CD4-positive, alpha-beta memory T cell (primary cell): ENCODE measurements around the gene ANKRD28. TPM values are rescaled to one million over a fixed set of nuclear protein-coding genes. Genes with fewer than 3 reads are reported as not detected.

Experiments used
- CTCF ChIA-PET: fragments of 350-600 bp; sonication (Branson Sonifier 250); formaldehyde crosslinking; loops from one replicate; lab custom pipeline; 2021; ENCODE audit warnings: inconsistent platforms; ENCODE audit not compliant: partially characterized antibody; lab: Charles Lee
- POLR2A ChIA-PET: fragments of 350-600 bp; sonication (Branson Sonifier 250); formaldehyde crosslinking; loops from one replicate; lab custom pipeline; 2021; ENCODE audit not compliant: partially characterized antibody; lab: Charles Lee
- DNase-seq, 5 donors: peaks; one replicate each; pipeline versions ENCODE4 v3.0.0 to v3.0.0-alpha.2; 2020 to 2022; ENCODE audit warnings: mixed read lengths in 1 of 5
- H3K27ac ChIP-seq: one replicate; pipeline ENCODE4 v1.7.0; 2013; ENCODE audit warnings: low read depth, low read length
- H3K27me3 ChIP-seq: 2 replicates; pipeline ENCODE4 v1.7.0; 2013; ENCODE audit warnings: mild to moderate bottlenecking, low read length, moderate library complexity; ENCODE audit not compliant: insufficient read depth
- H3K36me3 ChIP-seq: 2 replicates; pipeline ENCODE4 v1.7.0; 2013; ENCODE audit warnings: mild to moderate bottlenecking, low read length, moderate library complexity; ENCODE audit not compliant: insufficient read depth
- H3K4me1 ChIP-seq: 2 replicates; pipeline ENCODE4 v1.7.0; 2013; ENCODE audit warnings: mild to moderate bottlenecking, low read length, moderate library complexity; ENCODE audit not compliant: insufficient read depth
- H3K4me3 ChIP-seq, 2 donors: one replicate each; pipeline ENCODE4 v1.7.0; 2013; ENCODE audit warnings: low read length in 2 of 2, mild to moderate bottlenecking in 1 of 2
- H3K9me3 ChIP-seq, 2 donors: one replicate each; pipeline ENCODE4 v1.7.0; 2013; ENCODE audit warnings: low read length in 2 of 2, control low read depth in 1 of 2; ENCODE audit not compliant: control insufficient read depth in 1 of 2
- H3K27ac Mint-ChIP-seq, 7 donors: one replicate each; pipeline ENCODE4 v1.8.0; 2020 to 2021; ENCODE audit warnings: mixed read lengths in 7 of 7, mild to moderate bottlenecking in 6 of 7, inconsistent platforms in 3 of 7, moderate library complexity in 3 of 7
- H3K27me3 Mint-ChIP-seq, 2 donors: one replicate each; pipeline ENCODE4 v1.8.0; 2020 to 2021; ENCODE audit warnings: mixed read lengths in 2 of 2
- H3K36me3 Mint-ChIP-seq, 2 donors: one replicate each; pipeline ENCODE4 v1.8.0; 2020 to 2021; ENCODE audit warnings: mixed read lengths in 2 of 2, inconsistent platforms in 1 of 2, mild to moderate bottlenecking in 1 of 2
- H3K4me1 Mint-ChIP-seq, 4 donors: one replicate each; pipeline ENCODE4 v1.8.0; 2020 to 2021; ENCODE audit warnings: mixed read lengths in 4 of 4, mild to moderate bottlenecking in 1 of 4
- H3K4me3 Mint-ChIP-seq, 8 donors: one replicate each; pipeline ENCODE4 v1.8.0; 2020 to 2021; ENCODE audit warnings: mixed read lengths in 8 of 8, mild to moderate bottlenecking in 7 of 8, moderate library complexity in 6 of 8, inconsistent platforms in 3 of 8
- H3K9me3 Mint-ChIP-seq, 8 donors: one replicate each; pipeline ENCODE4 v1.8.0; 2020 to 2021; ENCODE audit warnings: mixed read lengths in 8 of 8, mild to moderate bottlenecking in 5 of 8, inconsistent platforms in 3 of 8, moderate library complexity in 1 of 8
- intact Hi-C: fragments of 100-400 bp; cut with micrococcal nuclease; formaldehyde crosslinking; loops from one replicate; pipeline ENCODE4 v1.15.1; 2023
- polyA plus RNA-seq, 2 donors: library from polyadenylated mRNA; unstranded; fragments of 300-500 nt; fragmentation: Illumina TruSeq; gene quantifications; one replicate each; pipeline ENCODE4 v1.2.3, GENCODE V29; 2021
- total RNA-seq, 2 experiments: library from RNA; stranded (reverse); gene quantifications; one replicate each; pipeline ENCODE4 v1.2.3, GENCODE V29; 2021

Gene ANKRD28
- total and polyA plus RNA-seq, 4 experiments from 2014 or later, result 8.5 to 42.0 (median 27.2) TPM

DNA sequence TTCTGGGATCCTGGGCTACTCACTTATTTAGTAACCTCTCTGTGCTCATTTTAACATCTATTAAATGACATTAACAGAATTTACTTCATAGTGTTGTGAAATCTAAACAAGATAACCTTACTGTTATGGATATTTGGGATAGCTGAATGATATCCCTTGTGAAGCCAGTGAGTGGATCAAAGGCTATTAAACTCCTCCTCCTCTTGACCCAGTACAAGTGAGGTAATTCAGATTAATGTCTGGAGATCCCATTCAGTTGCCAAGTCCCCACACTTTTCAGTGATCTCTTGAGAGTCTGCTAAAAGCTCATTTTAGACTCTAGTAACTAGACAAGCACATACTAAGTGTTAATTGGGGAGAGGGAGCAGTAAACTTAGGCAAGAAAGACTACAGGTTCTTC lies 2.5 kb upstream of the ANKRD28 start:
- peaks cover 82% of the 10 kb centered on the region for H3K4me1 ChIP-seq
- Mint-ChIP-seq H3K4me1 (peaks cover 53 to 95% (median 74%) of the 10 kb centered on the region in 4 donors), H3K27me3 (no peaks in the 10 kb centered on the region), H3K4me3 (peak overlapping the region in 6 of 8 donors; percentile 3 to 80 (median 38)), H3K27ac (peak overlapping the region; percentile 18 to 88 (median 75)), H3K36me3 (peaks cover 0 to 4% of the 10 kb centered on the region in 2 donors), H3K9me3 (peaks cover 0 to 1% (median 0%) of the 10 kb centered on the region in 8 donors)
- CTCF ChIA-PET, result interaction anchor here (1.0 to 7.0 kb wide), 2 partner anchors 9 to 171 kb away, joined by 4 to 90 read pairs; no protein-coding TSS in a partner anchor
- intact Hi-C loops, result no loop called here
- POLR2A ChIA-PET, result interaction anchor here (0.8 to 1.2 kb wide), 2 partner anchors 15 to 174 kb away, joined by 3 read pairs; no protein-coding TSS in a partner anchor
- no peaks in the 10 kb centered on the region for H3K36me3 ChIP-seq
- no peak for DNase-seq
- no peaks in the 10 kb centered on the region for H3K27me3 ChIP-seq
- no peaks in the 10 kb centered on the region for H3K9me3 ChIP-seq
- H3K4me3 ChIP-seq, result no peak overlapping the region
- H3K27ac ChIP-seq, result peak overlapping the region; percentile 3

DNA sequence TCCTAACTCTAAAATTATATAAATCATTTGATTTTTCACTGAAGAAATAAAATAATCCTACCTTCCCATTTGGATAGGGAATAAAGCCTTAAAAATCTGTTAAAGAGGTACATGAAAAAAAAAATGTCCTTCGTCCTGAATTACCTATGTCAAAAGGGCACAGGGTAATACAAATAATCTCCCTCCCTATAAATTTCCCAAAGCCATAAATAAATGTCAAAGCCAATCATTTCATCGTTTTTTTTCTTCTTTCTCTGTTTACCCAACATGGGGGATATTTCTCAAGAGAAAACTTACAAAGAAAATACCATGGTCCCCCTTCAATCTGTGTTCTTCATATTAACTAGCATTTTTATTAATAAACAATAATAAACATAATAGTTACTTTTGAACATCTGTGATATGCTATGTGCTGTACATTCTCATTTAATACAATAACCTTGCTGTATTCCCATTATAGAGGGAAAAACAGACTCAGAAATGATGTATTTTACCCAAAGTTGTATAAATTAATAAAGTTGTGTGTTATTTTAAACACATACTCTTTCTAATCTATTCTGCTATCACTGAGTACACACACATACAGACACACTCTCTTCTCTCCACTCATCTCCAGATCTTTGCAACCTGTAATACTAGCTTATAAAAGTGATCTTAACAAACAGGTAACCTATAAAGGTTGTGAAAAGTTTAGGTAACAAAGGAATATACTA lies 910 bp upstream of the ANKRD28 start:
- Mint-ChIP-seq H3K36me3 (peaks cover 4 to 9% of the 10 kb centered on the region in 2 donors), H3K9me3 (no peaks in the 10 kb centered on the region), H3K27me3 (no peaks in the 10 kb centered on the region), H3K4me3 (peak overlapping the region in 5 of 8 donors; percentile 27 to 56 (median 52)), H3K4me1 (peaks cover 50 to 93% (median 68%) of the 10 kb centered on the region in 4 donors), H3K27ac (peak overlapping the region in 5 of 7 donors; percentile 28 to 95 (median 70))
- intact Hi-C loops, result no loop called here
- H3K9me3 ChIP-seq, result no peaks in the 10 kb centered on the region
- no peak overlapping the region for H3K27ac ChIP-seq
- DNase-seq, result no peak
- H3K4me3 ChIP-seq, result no peak overlapping the region
- ChIA-PET CTCF (interaction anchor here (0.6 to 7.0 kb wide), 2 partner anchors 11 to 448 kb away, joined by 3 to 90 read pairs; no protein-coding TSS in a partner anchor), POLR2A (interaction anchor here (1.0 to 3.0 kb wide), 4 partner anchors 11 to 197 kb away, joined by 3 to 12 read pairs (median 7); no protein-coding TSS in a partner anchor)
- peaks cover 86% of the 10 kb centered on the region for H3K4me1 ChIP-seq
- no peaks in the 10 kb centered on the region for H3K36me3 ChIP-seq
- H3K27me3 ChIP-seq, result no peaks in the 10 kb centered on the region

DNA sequence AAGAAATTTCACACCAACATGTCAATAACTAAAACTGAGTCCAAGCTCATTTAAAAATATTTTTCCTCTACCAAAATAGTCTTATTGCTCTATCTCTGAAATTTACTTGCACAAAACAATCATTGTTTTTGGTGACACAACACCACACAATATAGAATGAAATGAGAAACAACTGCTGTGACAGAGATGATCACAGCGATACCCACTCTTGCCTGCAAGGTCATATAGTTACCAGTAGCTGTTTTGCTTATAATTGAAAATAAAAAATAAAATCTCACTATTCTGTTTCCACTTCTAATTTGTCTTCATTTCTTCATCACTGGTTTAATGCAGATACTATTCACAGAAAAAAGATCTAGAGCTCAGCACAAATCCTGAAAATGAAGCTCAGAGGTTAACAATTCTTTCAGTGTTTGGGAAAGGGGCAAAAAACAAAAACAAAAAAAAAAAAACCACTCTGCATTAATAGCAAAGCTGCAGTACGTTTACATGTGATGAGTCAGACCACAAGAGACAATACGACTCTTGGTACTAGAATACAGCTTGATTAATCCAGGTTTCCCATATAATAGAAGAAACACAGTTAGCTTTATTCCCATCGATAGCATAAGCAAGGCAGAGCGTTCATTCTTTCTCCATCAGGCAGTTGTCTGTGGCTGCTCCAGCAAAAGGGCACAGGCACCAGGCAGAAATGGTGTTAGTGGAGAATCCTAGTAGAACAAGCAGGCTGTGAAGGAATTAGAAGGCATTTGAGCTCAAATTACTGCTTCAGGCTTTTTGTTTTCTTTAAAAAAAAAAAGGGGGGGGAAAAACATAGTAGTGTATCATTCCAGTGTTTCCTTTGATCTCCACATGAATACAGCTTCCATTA lies 773 bp downstream of the ANKRD28 start:
- no peaks in the 10 kb centered on the region for H3K27me3 Mint-ChIP-seq
- Histone ChIP-seq H3K4me3 (peak overlapping the region; percentile 35 to 38), H3K4me1 (peaks cover 79% of the 10 kb centered on the region), H3K27ac (peak overlapping the region; percentile 72), H3K9me3 (no peaks in the 10 kb centered on the region), H3K36me3 (no peaks in the 10 kb centered on the region), H3K27me3 (no peaks in the 10 kb centered on the region)
- ChIA-PET POLR2A (interaction anchor here (0.6 to 3.0 kb wide), 15 partner anchors 8 to 715 kb away, joined by 3 to 12 read pairs (median 3); no protein-coding TSS in a partner anchor), CTCF (interaction anchor here (0.7 to 7.0 kb wide), 6 partner anchors 9 to 171 kb away, joined by 3 to 90 read pairs (median 6); no protein-coding TSS in a partner anchor)
- H3K4me3 Mint-ChIP-seq, result peak overlapping the region; percentile 81 to 93 (median 91)
- peak in 1 of 5 donors; percentile 25 for DNase-seq
- peaks cover 46 to 89% (median 64%) of the 10 kb centered on the region in 4 donors for H3K4me1 Mint-ChIP-seq
- intact Hi-C loops, result no loop called here
- peak overlapping the region; percentile 88 to 98 (median 95) for H3K27ac Mint-ChIP-seq
- no peaks in the 10 kb centered on the region for H3K9me3 Mint-ChIP-seq
- peaks cover 9 to 17% of the 10 kb centered on the region in 2 donors for H3K36me3 Mint-ChIP-seq

DNA sequence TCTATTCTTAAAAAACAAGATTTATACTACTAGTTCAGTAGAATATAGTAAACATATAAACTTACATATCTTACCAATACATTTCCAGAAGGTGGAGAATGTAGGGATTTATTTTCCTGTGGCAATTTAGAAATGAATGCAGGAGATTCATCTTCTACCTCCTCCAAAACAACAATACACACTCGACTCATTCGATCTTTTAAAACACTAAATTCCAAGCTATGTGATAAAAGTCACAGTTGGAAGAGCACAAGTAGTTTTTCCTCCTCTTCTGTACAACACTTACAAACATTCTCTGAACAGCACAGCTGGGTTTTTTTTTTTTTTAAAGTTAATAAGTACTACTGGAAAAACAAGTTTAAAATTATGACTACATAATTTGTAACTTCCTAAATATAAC lies 1.4 kb downstream of the ANKRD28 start:
- ChIA-PET CTCF (interaction anchor here (1.9 to 7.0 kb wide), 3 partner anchors 13 to 170 kb away, joined by 5 to 90 read pairs (median 14); no protein-coding TSS in a partner anchor), POLR2A (interaction anchor here (0.9 to 3.0 kb wide), 6 partner anchors 9 to 25 kb away, joined by 3 to 12 read pairs (median 8); no protein-coding TSS in a partner anchor)
- Mint-ChIP-seq H3K4me3 (peak overlapping the region; percentile 81 to 93 (median 91)), H3K36me3 (peaks cover 15 to 23% of the 10 kb centered on the region in 2 donors), H3K27ac (peak overlapping the region; percentile 88 to 98 (median 91)), H3K9me3 (no peaks in the 10 kb centered on the region), H3K27me3 (no peaks in the 10 kb centered on the region), H3K4me1 (peaks cover 44 to 89% (median 64%) of the 10 kb centered on the region in 4 donors)
- H3K4me1 ChIP-seq, result peaks cover 79% of the 10 kb centered on the region
- intact Hi-C loops, result no loop called here
- H3K9me3 ChIP-seq, result no peaks in the 10 kb centered on the region
- no peak for DNase-seq
- no peaks in the 10 kb centered on the region for H3K27me3 ChIP-seq
- H3K4me3 ChIP-seq, result no peak overlapping the region
- peak overlapping the region; percentile 72 for H3K27ac ChIP-seq
- H3K36me3 ChIP-seq, result no peaks in the 10 kb centered on the region

DNA sequence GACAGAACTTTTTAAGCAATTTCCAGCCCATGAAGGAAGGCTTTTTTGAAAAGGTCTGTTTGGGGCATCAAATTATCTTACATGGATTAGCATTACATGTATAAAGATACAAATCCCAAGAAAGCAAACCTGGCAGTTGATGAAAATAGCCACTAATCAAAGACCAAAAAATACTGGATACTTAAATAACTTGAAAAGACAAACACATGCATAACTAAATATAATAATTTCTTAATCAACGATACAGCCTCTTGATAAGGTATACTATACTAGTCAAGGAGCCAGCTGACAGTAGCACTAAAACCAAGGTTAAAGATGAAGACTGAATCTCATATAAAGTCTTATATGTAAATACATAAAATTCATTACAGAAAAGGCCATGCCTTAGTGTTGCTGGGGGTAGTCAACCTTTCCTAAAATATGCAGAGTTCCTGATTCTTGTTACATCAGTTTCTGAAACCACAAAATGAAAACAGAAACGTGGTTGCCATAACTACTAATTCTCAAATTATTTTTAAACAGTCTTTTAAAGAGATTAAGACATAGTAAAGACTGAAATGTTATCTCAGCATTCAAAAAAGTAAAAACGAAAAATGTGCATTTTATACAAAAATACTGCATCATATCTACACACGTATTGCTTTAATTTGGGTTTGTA lies 2.0 kb downstream of the ANKRD28 start:
- H3K4me1 ChIP-seq, result peaks cover 73% of the 10 kb centered on the region
- POLR2A ChIA-PET, result interaction anchor here (0.9 to 3.0 kb wide), 2 partner anchors 10 to 16 kb away, joined by 4 to 12 read pairs; no protein-coding TSS in a partner anchor
- peak in 4 of 5 donors; percentile 49 to 71 (median 57) for DNase-seq
- no peaks in the 10 kb centered on the region for H3K9me3 Mint-ChIP-seq
- H3K4me1 Mint-ChIP-seq, result peaks cover 44 to 89% (median 63%) of the 10 kb centered on the region in 4 donors
- intact Hi-C loops, result no loop called here
- H3K4me3 Mint-ChIP-seq, result peak overlapping the region; percentile 65 to 93 (median 90)
- H3K9me3 ChIP-seq, result no peaks in the 10 kb centered on the region
- H3K27ac ChIP-seq, result peak overlapping the region; percentile 72
- CTCF ChIA-PET, result interaction anchor here (1.9 to 7.0 kb wide), 3 partner anchors 14 to 170 kb away, joined by 5 to 90 read pairs (median 14); no protein-coding TSS in a partner anchor
- no peaks in the 10 kb centered on the region for H3K27me3 ChIP-seq
- H3K36me3 ChIP-seq, result no peaks in the 10 kb centered on the region
- H3K27ac Mint-ChIP-seq, result peak overlapping the region; percentile 88 to 98 (median 91)
- peaks cover 21 to 23% of the 10 kb centered on the region in 2 donors for H3K36me3 Mint-ChIP-seq
- no peak overlapping the region for H3K4me3 ChIP-seq
- no peaks in the 10 kb centered on the region for H3K27me3 Mint-ChIP-seq
